Stimulated activated CD4-positive, alpha-beta T cell treated with anti-CD3 and anti-CD28 coated beads, Interleukin-1b, Interleukin-23, amount 100 ng/mL, for 48 hours (primary cell): ENCODE measurements around the gene GEMIN5.

Experiments
- DNase-seq: peaks from one replicate; pipeline ENCODE4 v3.0.0-alpha.2; 2020

GEMIN5 gene

DNA sequence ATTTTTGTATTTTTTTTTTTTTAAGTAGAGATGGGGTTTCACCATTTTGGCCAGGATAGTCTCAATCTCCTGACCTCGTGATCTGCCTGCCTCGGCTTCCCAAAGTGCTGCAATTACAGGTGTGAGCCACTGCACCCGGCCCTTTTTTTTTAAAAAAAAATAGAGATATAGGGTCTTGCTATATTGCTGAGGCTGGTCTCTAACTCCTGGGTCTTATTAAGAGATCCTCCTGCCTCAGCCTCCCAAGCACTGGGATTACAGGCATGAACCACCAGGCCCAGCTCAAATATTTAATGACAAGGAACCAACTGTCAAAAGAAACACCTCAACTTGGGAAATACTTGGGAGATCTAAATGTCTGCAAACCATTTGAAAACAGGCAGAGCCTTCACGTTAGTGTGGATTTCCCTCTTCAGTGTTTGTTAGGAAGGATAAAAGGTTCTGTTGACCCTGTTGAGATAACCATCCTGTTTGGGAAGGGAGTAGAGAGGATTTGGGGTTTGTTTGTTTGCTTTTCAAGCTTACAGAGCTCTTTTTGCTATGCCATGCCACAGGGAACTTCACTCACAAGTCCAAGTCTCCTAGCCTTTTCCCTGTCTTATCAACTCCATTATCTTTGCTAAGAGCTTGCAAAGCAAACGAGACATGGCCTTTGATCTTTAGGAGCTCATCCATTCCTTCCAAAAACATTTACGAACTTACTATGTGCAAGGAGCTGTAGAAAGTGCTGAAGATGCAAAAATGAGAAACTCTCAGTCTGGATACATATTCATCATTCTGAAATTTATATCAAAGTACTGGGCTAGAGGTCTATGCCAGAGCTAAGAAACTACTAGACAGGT lies 95.1 kb downstream of the GEMIN5 start:
- DNase-seq = no peak

DNA sequence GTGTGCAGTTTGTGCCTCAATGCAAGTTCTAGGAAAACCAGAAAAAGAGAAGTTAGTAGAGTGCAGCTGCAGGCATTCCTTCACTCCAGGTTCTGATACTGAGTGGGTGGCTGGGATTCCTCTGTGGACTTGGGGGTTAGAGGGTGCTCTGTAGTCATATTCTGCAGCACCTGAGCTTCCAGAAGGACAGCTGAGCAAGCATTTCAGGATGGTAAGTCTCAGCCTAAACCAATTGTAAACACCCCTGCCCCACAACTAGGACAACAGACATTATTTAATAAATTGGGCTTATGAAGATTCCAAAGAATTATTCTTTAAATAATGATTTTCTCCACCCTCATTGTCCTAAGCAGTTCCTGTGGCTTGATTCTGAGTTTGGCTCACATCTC lies 96.7 kb downstream of the GEMIN5 start:
- DNase-seq = no peak

DNA sequence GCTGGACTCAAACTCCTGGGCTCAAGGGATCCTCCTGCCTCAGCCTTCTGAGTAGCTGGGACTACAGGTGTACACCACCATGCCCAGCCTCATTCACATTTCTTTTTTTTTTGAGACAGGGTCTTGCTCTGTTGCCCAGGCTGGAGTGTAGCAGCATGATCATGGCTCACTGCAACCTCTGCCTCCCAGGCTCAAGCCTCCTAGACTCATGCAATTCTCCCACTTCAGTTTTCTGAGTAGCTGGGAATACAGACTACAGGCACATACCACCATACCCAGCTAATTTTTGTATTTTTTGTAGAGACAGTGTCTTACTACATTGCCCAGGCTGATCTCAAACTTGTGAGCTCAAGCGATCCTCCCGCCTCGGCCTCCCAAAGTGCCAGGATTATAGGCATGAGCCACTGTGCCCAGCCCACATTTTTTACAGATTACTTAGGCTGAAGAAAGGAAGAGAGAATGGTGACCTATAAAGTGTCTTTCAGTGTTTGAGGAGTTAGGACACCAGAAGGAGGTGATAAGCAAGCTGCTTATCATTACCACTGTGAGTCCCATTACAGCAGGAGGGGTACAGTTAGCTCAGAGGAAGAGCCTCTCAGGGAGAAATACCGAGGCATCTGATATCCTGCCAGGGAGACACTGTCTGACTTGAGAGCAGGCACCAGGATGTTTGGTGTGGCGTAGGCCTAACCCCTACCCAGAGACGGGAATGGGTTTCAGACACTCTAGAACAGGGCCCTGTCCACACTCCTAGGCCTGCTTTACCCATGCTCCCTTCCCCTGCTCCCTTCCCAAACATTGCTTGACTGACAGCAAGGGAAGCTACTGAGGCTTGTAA lies 97.4 kb downstream of the GEMIN5 start:
- DNase-seq = no peak
